Endothelial cell of umbilical vein (primary cell): ENCODE measurements around the gene NSL1. TPM values are rescaled to one million over a fixed set of nuclear protein-coding genes. Genes with fewer than 3 reads are reported as not detected.

Source experiments
- BruUV-seq: library from RNA; stranded (reverse); fragments of 400-500 nt; replicated peaks from 2 replicates; lab custom pipeline; 2021; lab: Mats Ljungman, UMichigan
- CTCF ChIA-PET: fragments of 300-600, 350-600 bp; sonication (Branson Sonifier 250); formaldehyde crosslinking; loops from one replicate; lab custom pipeline; 2021; ENCODE audit warnings: antibody characterized with exemption, inconsistent platforms; lab: Charles Lee
- POLR2A ChIA-PET: fragments of 300-600, 350-600 bp; sonication (Branson Sonifier 250); formaldehyde crosslinking; loops from one replicate; lab custom pipeline; 2021; ENCODE audit warnings: antibody characterized with exemption, inconsistent platforms; lab: Charles Lee
- DNase-seq: peaks from one replicate; pipeline ENCODE4 v3.0.0-alpha.2; 2011; ENCODE audit warnings: low read depth, low spot score
- FAIRE-seq: peaks from 2 replicates; lab custom pipeline; 2011; peaks lifted over from hg19 to GRCh38; lab: Jason Lieb, UNC
- H2AFZ ChIP-seq: 2 replicates; pipeline ENCODE4 v1.6.0; 2012; ENCODE audit warnings: low read depth, low read length, control low read depth, inconsistent platforms
- H3K27ac ChIP-seq: 2 replicates; pipeline ENCODE4 v1.5.1; 2011; ENCODE audit warnings: low read depth, mild to moderate bottlenecking, control low read depth, low read length, moderate library complexity; ENCODE audit not compliant: insufficient read depth
- H3K27me3 ChIP-seq, 2 experiments: 2 replicates each; pipeline versions ENCODE4 v1.6.0 to v1.6.1; 2011; ENCODE audit warnings: low read length in 2 of 2, mixed read lengths in 1 of 2; ENCODE audit not compliant: control insufficient read depth in 2 of 2, insufficient read depth in 2 of 2
- H3K36me3 ChIP-seq, 2 experiments: 2 replicates in 1 of 2; 3 replicates in 1 of 2; pipeline ENCODE4 v1.5.1; 2011; ENCODE audit warnings: low read length in 2 of 2, mild to moderate bottlenecking in 1 of 2, moderate library complexity in 1 of 2; ENCODE audit not compliant: control insufficient read depth in 2 of 2, insufficient read depth in 2 of 2; ENCODE audit errors: extremely low read depth in 1 of 2
- H3K4me1 ChIP-seq: 3 replicates; pipeline ENCODE4 v1.5.1; 2011; ENCODE audit warnings: mild to moderate bottlenecking, low read length; ENCODE audit not compliant: control insufficient read depth, insufficient read depth; ENCODE audit errors: extremely low read depth
- H3K4me2 ChIP-seq: 2 replicates; pipeline ENCODE4 v1.6.1; 2011; ENCODE audit warnings: low read length, control low read depth, mixed read lengths; ENCODE audit not compliant: insufficient read depth
- H3K4me3 ChIP-seq, 3 experiments: fragments of 200-600 bp in 1 of 3; sonication (generic), shearing (Covaris generic) in 1 of 3; replicated peaks in 1 of 3; 2 replicates each; pipeline ENCODE4 v1.5.1; 2011 to 2016; ENCODE audit warnings: control low read depth in 3 of 3, low read length in 3 of 3, mild to moderate bottlenecking in 2 of 3, inconsistent platforms in 1 of 3, low read depth in 1 of 3, moderate library complexity in 1 of 3; ENCODE audit not compliant: insufficient read depth in 1 of 3
- H3K79me2 ChIP-seq: 2 replicates; pipeline ENCODE4 v1.6.0; 2012; ENCODE audit warnings: low read length, inconsistent platforms; ENCODE audit not compliant: control insufficient read depth, insufficient read depth
- H3K9ac ChIP-seq: replicated peaks from 2 replicates; pipeline ENCODE3; 2011; ENCODE audit warnings: low read length, control low read depth; ENCODE audit not compliant: insufficient read depth; ENCODE audit errors: extremely low read depth
- H3K9me1 ChIP-seq: replicated peaks from 3 replicates; pipeline ENCODE4 v1.6.0; 2011; ENCODE audit warnings: mild to moderate bottlenecking, low read length; ENCODE audit not compliant: control insufficient read depth, insufficient read depth; ENCODE audit errors: extremely low read depth
- H3K9me3 ChIP-seq: replicated peaks from 2 replicates; pipeline ENCODE4 v1.5.1; 2012; ENCODE audit warnings: low read length, inconsistent platforms; ENCODE audit not compliant: control insufficient read depth, insufficient read depth
- H4K20me1 ChIP-seq: replicated peaks from 2 replicates; pipeline ENCODE3; 2011; ENCODE audit warnings: mild to moderate bottlenecking, low read length; ENCODE audit not compliant: control insufficient read depth, insufficient read depth; ENCODE audit errors: extremely low read depth
- CTCF ChIP-seq, 2 donors: IDR thresholded peaks; 1 replicate in 1 of 2; 2 replicates in 1 of 2; pipeline ENCODE4 v1.5.1; 2011; ENCODE audit warnings: low read length in 2 of 2, mild to moderate bottlenecking in 2 of 2, moderate library complexity in 2 of 2, control low read depth in 1 of 2, inconsistent platforms in 1 of 2, low read depth in 1 of 2; ENCODE audit not compliant: insufficient read depth in 1 of 2; ENCODE audit errors: extremely low read depth in 1 of 2
- EZH2 ChIP-seq: IDR thresholded peaks from 2 replicates; pipeline ENCODE4 v1.6.1; 2012; ENCODE audit warnings: borderline replicate concordance, low read depth, mild to moderate bottlenecking, moderate library complexity, low read length, inconsistent platforms; ENCODE audit not compliant: severe bottlenecking
- FOS ChIP-seq: IDR thresholded peaks from 2 replicates; pipeline ENCODE4 v1.6.1; 2011; ENCODE audit warnings: mild to moderate bottlenecking, low read length, moderate library complexity, borderline replicate concordance; ENCODE audit not compliant: insufficient read depth
- GATA2 ChIP-seq: IDR thresholded peaks from 2 replicates; pipeline ENCODE4 v1.7.0; 2011; ENCODE audit warnings: low read depth, mild to moderate bottlenecking, moderate library complexity, mixed read lengths, low read length; ENCODE audit not compliant: insufficient read length, insufficient read depth
- JUN ChIP-seq: IDR thresholded peaks from 2 replicates; pipeline ENCODE4 v1.6.1; 2011; ENCODE audit warnings: borderline replicate concordance, low read depth; ENCODE audit not compliant: insufficient read length, insufficient read depth
- MAX ChIP-seq: IDR thresholded peaks from 2 replicates; pipeline ENCODE4 v1.6.1; 2011; ENCODE audit not compliant: insufficient read depth, insufficient read length
- MYC ChIP-seq: IDR thresholded peaks from one replicate; pipeline ENCODE4 v1.6.1; 2011; ENCODE audit warnings: mild to moderate bottlenecking, low read depth, low read length
- POLR2A ChIP-seq: IDR thresholded peaks from 2 replicates; pipeline ENCODE4 v1.6.1; 2012; ENCODE audit warnings: low read depth, mild to moderate bottlenecking, control low read depth, low read length
- POLR2AphosphoS5 ChIP-seq: IDR thresholded peaks from 2 replicates; pipeline ENCODE4 v1.6.1; 2012; ENCODE audit warnings: low read depth, mild to moderate bottlenecking, control low read depth, low read length, moderate library complexity; ENCODE audit not compliant: insufficient read depth
- dilution Hi-C: fragments of 300-500 bp; cut with MboI; formaldehyde crosslinking; loops from one replicate; pipeline ENCODE4 v1.15.0; 2019; ENCODE audit warnings: low sequenced_read_pairs; ENCODE audit not compliant: extremely low pct_ligation_motif_present
- intact Hi-C: fragments of 100-400 bp; cut with micrococcal nuclease; formaldehyde crosslinking; loops from one replicate; pipeline ENCODE4 v1.10.0; 2022
- polyA plus RNA-seq, 4 experiments: library from polyadenylated mRNA; depleted of rRNA in 3 of 4; stranded (reverse) in 3 of 4; unstranded in 1 of 4; fragments of >200 nt; gene quantifications; 2 replicates each; pipeline versions ENCODE4 v1.2.1 to v1.2.3, GENCODE V29; 2011 to 2012; ENCODE audit warnings: missing spikeins in 1 of 4
- total RNA-seq: library from RNA; stranded (reverse); gene quantifications from 2 replicates; pipeline ENCODE4 v1.2.3, GENCODE V29; 2021

NSL1 gene
- total and polyA plus RNA-seq, 2 donors (not counting 3 experiments of a cell fraction or from before 2014, with no cell fraction given), result 15.5 to 30.2 TPM

- intact Hi-C loops (loop anchor here (1.0 to 2.0 kb wide), 5 partner anchors 33 to 273 kb away; partner anchors contain the start of gene FLVCR1), dilution Hi-C loops (no loop called here)
- H3K27ac ChIP-seq, result peak overlapping the region; percentile 13
- H3K4me3 ChIP-seq, result no peak overlapping the region
- peaks cover 2% of the 10 kb centered on the region for H4K20me1 ChIP-seq
- no peaks in the 10 kb centered on the region for H3K27me3 ChIP-seq
- no peaks in the 10 kb centered on the region for H3K9me3 ChIP-seq
- no peak for FAIRE-seq
- TF ChIP-seq FOS (no peak), CTCF (IDR thresholded peaks at IDR 0.05; ENCODE audit: extremely low read depth in 1 of 2, insufficient read depth in 1 of 2, low read depth in 1 of 2, low read length in 2 of 2) (peak; percentile 68 to 79)
- no peak overlapping the region for H3K9ac ChIP-seq
- no peaks in the 10 kb centered on the region for H3K9me1 ChIP-seq
- CTCF ChIA-PET, result interaction anchor here (0.6 to 3.4 kb wide), 65 partner anchors 8 to 1281 kb away, joined by 3 to 65 read pairs (median 5); partner anchors contain the start of genes ATF3, BATF3, FLVCR1 and NSL1
- no peaks in the 10 kb centered on the region for H3K79me2 ChIP-seq
- no peaks in the 10 kb centered on the region for H3K4me1 ChIP-seq
- DNase-seq, result peak; percentile 67
- H2AFZ ChIP-seq, result no peak overlapping the region
- BruUV-seq, result no TSS peak
- no peak overlapping the region for H3K4me2 ChIP-seq
- no peaks in the 10 kb centered on the region for H3K36me3 ChIP-seq
- POLR2A ChIA-PET, result interaction anchor here (1.6 kb wide), 1 partner anchor 142 kb away, joined by 4 read pairs; the partner anchor contains the start of gene ATF3
These were observed 41.6 kb downstream of the NSL1 start for GRCh38 chr1:212749821-212750535.

- intact Hi-C loops (no loop called here), dilution Hi-C loops (no loop called here)
- ChIA-PET POLR2A (no interaction called here), CTCF (interaction anchor here (1.1 to 2.4 kb wide), 3 partner anchors 81 to 269 kb away, joined by 3 to 12 read pairs (median 4); no protein-coding TSS in a partner anchor)
- no peaks in the 10 kb centered on the region for H3K9me3 ChIP-seq
- TF ChIP-seq POLR2AphosphoS5, result no peak
- no peak for TF ChIP-seq GATA2
- TF ChIP-seq JUN, result no peak
- TF ChIP-seq FOS, result no peak
- TF ChIP-seq MAX, result no peak
- TF ChIP-seq EZH2, result no peak
- no peak for TF ChIP-seq MYC
- no peak for TF ChIP-seq POLR2A
- no peak for TF ChIP-seq CTCF (IDR thresholded peaks at IDR 0.05; ENCODE audit: extremely low read depth in 1 of 2, insufficient read depth in 1 of 2, low read depth in 1 of 2, low read length in 2 of 2)
- DNase-seq, result no peak
- H3K4me3 ChIP-seq, result no peak overlapping the region
- no peaks in the 10 kb centered on the region for H3K79me2 ChIP-seq
- no peak overlapping the region for H2AFZ ChIP-seq
- H3K4me1 ChIP-seq, result no peaks in the 10 kb centered on the region
- H3K27me3 ChIP-seq, result no peaks in the 10 kb centered on the region
- H3K27ac ChIP-seq, result no peak overlapping the region
- no peak overlapping the region for H3K4me2 ChIP-seq
- no peak for FAIRE-seq
- BruUV-seq, result no TSS peak
- H4K20me1 ChIP-seq, result peaks cover 2% of the 10 kb centered on the region
- no peaks in the 10 kb centered on the region for H3K36me3 ChIP-seq
- H3K9me1 ChIP-seq, result no peaks in the 10 kb centered on the region
- no peak overlapping the region for H3K9ac ChIP-seq
These were observed 45.0 kb downstream of the NSL1 start for GRCh38 chr1:212746546-212746945.
